Neutrophil (primary cell): Measurements from ENCODE around the gene MARCHF9.

Experiments used
- H3K27ac ChIP-seq: fragments of 200-600 bp; sonication (generic); 2 replicates; pipeline ENCODE4 v1.5.1; 2016; ENCODE audit warnings: mild to moderate bottlenecking, moderate library complexity
- H3K27me3 ChIP-seq: fragments of 200-600 bp; sonication (generic); 2 replicates; pipeline ENCODE4 v1.6.0; 2016; ENCODE audit warnings: mild to moderate bottlenecking
- H3K36me3 ChIP-seq: fragments of 200-600 bp; sonication (generic); 2 replicates; pipeline ENCODE4 v1.5.1; 2017
- H3K4me1 ChIP-seq, 2 experiments: fragments of 200-600 bp in 1 of 2; sonication (generic) in 1 of 2; 1 replicate in 1 of 2; 2 replicates in 1 of 2; pipeline versions ENCODE4 v1.5.1 to v1.6.1; 2013 to 2016; ENCODE audit warnings: low read depth in 1 of 2, low read length in 1 of 2, mild to moderate bottlenecking in 1 of 2, moderate library complexity in 1 of 2; ENCODE audit not compliant: control insufficient read depth in 1 of 2, insufficient read depth in 1 of 2
- H3K4me3 ChIP-seq, 2 experiments: fragments of 200-600 bp in 1 of 2; sonication (generic) in 1 of 2; 1 replicate in 1 of 2; 2 replicates in 1 of 2; pipeline ENCODE4 v1.5.1; 2013 to 2016; ENCODE audit warnings: low read depth in 1 of 2, low read length in 1 of 2, mild to moderate bottlenecking in 1 of 2, moderate library complexity in 1 of 2
- H3K9me3 ChIP-seq: fragments of 200-600 bp; sonication (generic); 2 replicates; pipeline ENCODE4 v1.5.1; 2016
- TF ChIP-seq, protein P1 (sequence below): fragments of 200-600 bp; sonication (generic); IDR thresholded peaks from 2 replicates; pipeline ENCODE4 v1.5.1; 2016; ENCODE audit warnings: antibody characterized with exemption

Gene MARCHF9

DNA sequence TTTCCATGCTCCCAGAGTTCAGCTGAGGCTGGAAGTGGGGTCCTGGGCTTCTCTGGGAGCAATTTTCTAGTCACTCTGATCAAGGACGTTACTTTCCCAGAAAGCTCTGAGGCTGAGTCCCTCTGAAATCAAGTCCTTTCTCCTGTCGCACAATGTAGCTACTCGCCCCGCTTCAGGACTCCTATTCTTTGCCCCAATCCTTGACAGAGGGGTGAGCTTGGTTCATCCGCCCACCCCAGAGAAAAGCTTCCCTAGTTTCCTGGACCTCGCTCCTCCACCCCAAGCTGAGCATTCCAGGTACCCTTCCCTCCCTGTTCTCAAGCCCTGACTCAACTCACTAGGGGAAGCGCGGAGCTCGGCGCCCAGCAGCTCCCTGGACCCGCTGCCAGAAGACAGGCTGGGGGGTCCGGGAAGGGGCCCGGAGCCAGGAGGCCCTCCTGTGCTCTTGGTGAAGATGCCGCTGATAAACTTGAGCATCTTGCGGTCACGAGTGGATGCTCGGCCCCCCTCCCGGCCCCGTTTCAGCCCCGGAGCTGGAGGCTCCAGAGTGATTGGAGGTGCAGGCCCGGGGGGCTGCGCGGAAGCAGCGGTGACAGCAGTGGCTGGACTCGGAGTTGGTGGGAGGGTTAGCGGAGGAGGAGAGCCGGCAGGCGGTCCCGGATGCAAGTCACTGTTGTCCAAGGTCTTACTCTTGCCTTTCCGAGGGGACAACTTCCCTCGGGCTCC lies 18.0 kb upstream of the MARCHF9 start:
- TF ChIP-seq, protein P1, sequence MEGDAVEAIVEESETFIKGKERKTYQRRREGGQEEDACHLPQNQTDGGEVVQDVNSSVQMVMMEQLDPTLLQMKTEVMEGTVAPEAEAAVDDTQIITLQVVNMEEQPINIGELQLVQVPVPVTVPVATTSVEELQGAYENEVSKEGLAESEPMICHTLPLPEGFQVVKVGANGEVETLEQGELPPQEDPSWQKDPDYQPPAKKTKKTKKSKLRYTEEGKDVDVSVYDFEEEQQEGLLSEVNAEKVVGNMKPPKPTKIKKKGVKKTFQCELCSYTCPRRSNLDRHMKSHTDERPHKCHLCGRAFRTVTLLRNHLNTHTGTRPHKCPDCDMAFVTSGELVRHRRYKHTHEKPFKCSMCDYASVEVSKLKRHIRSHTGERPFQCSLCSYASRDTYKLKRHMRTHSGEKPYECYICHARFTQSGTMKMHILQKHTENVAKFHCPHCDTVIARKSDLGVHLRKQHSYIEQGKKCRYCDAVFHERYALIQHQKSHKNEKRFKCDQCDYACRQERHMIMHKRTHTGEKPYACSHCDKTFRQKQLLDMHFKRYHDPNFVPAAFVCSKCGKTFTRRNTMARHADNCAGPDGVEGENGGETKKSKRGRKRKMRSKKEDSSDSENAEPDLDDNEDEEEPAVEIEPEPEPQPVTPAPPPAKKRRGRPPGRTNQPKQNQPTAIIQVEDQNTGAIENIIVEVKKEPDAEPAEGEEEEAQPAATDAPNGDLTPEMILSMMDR, result no peak
- no peak overlapping the region for H3K27ac ChIP-seq
- peaks cover 79% of the 10 kb centered on the region for H3K36me3 ChIP-seq
- H3K4me3 ChIP-seq, result no peak overlapping the region
- peaks cover 29 to 31% of the 10 kb centered on the region in 2 experiments for H3K4me1 ChIP-seq
- no peaks in the 10 kb centered on the region for H3K27me3 ChIP-seq
- no peaks in the 10 kb centered on the region for H3K9me3 ChIP-seq

DNA sequence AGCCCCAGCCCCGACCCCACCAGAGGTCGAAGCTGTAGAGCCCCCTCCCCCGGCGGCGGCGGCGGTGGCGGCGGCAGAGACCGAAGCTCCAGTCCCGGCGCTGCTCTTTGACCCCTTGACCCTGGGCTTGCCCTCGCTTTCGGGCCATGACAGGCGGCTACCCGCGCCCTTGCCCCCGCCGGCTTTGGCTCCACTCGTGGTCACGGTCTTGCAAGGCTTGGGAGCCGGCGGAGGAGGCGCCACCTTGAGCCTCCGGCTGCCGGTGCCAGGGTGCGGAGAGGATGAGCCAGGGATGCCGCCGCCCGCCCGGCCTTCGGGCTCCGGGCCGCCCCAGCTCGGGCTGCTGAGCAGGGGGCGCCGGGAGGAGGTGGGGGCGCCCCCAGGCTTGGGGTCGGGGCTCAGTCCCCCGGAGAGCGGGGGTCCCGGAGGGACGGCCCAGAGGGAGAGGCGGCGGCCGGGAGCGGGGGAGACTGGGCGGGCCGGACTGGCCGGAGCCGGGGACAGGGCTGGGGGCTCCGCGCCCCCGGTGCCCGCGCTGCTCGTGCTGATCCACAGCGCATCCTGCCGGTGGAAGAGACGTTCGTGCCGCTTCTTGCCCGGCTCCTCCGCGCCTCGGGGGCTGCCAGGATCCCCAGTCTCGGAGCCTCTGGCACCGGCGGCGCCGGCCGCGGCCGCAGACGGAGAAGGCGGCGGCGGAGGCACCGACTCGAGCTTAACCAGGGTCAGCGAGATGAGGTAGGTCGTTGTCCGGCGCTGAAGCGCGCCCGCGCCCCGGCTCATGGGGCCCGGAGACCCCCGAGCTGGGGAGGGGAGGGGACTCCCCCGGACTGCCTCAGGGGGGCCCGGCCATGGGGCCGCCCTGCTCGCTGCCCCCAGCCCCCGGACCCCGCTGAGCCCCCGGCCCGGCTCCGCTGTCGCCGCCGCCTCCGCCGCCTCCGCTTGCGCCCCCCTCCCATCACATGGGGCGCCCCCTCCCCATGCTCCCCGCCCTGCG lies 17.1 kb upstream of the MARCHF9 start:
- H3K36me3 ChIP-seq, result peaks cover 70% of the 10 kb centered on the region

GRCh38 chr12:57738661-57739237 lies 16.2 kb upstream of the MARCHF9 start, which contains the start of gene AGAP2:
TSS of gene AGAP2 (minus strand) at chr12:57738742. CDS start at chr12:57738246, 496 bp downstream.
- Histone ChIP-seq H3K36me3 (peaks cover 60% of the 10 kb centered on the region), H3K9me3 (no peaks in the 10 kb centered on the region), H3K27ac (peak within 1 kb of the TSS; percentile 94), H3K27me3 (no peaks in the 10 kb centered on the region), H3K4me1 (peaks cover 45 to 48% of the 10 kb centered on the region in 2 experiments), H3K4me3 (no peak within 1 kb of the TSS)
- TF ChIP-seq, protein P1, result no peak

More for the DNA sequence above, 17.1 kb upstream of the MARCHF9 start:
- H3K9me3 ChIP-seq, result no peaks in the 10 kb centered on the region
- TF ChIP-seq, protein P1, result no peak
- no peak overlapping the region for H3K4me3 ChIP-seq
- H3K27ac ChIP-seq, result no peak overlapping the region
- H3K27me3 ChIP-seq, result no peaks in the 10 kb centered on the region
- peaks cover 38 to 39% of the 10 kb centered on the region in 2 experiments for H3K4me1 ChIP-seq

GRCh38 chr12:57739387-57739786 lies 15.5 kb upstream of the MARCHF9 start:
- no peak overlapping the region for H3K4me3 ChIP-seq
- no peaks in the 10 kb centered on the region for H3K27me3 ChIP-seq
- H3K36me3 ChIP-seq, result peaks cover 54% of the 10 kb centered on the region
- TF ChIP-seq, protein P1, result no peak
- peak overlapping the region; percentile 94 for H3K27ac ChIP-seq
- peaks cover 51 to 54% of the 10 kb centered on the region in 2 experiments for H3K4me1 ChIP-seq
- no peaks in the 10 kb centered on the region for H3K9me3 ChIP-seq

DNA sequence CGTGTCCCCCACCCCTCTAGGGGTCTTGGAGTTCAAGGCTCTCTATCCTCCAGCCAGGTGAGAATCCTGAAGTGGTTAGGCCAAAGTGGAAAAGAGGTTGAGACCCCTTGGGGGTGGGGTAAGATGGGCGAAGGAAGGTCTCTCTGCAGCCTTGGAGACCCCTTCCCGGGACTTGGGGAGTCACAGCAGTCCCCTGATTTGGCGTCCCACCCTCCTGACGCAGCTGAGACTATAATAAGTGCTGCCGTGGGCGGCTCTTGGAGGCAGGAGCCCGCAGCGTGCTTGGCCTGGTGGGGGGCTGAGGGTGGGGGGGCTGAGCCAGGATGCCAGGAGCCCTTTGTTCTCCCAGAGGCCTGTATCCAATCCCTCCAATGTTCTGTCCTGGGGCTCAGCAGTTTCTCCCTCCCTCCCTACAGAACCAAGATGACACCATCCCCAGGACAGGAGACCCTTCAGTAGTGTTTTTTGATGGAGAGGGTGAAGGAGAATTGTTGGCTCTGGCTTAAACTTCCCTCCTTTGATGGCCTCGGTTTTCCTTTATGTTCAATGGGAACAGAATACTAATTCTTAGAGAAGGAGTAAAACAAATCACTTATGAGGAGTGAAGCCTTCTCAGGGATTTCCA lies 14.9 kb upstream of the MARCHF9 start:
- TF ChIP-seq, protein P1, result no peak
- H3K4me3 ChIP-seq, result peak overlapping the region; percentile 61 to 72
- H3K27me3 ChIP-seq, result no peaks in the 10 kb centered on the region
- H3K27ac ChIP-seq, result peak overlapping the region; percentile 94
- peaks cover 48% of the 10 kb centered on the region for H3K36me3 ChIP-seq
- H3K9me3 ChIP-seq, result no peaks in the 10 kb centered on the region
- H3K4me1 ChIP-seq, result peaks cover 56 to 60% of the 10 kb centered on the region in 2 experiments
